Measurements from ENCODE around the gene MFSD12.

- TF ChIP-seq CTCF (IDR thresholded peaks at IDR 0.05; ENCODE audit: low read depth, low read length, poor library complexity, severe bottlenecking) (no peak), EZH2phosphoT487 (IDR thresholded peaks at IDR 0.05; ENCODE audit: borderline replicate concordance, low read length) (no peak)
Measured at GRCh38 chr19:3528080-3528479, 29.3 kb downstream of the MFSD12 start.
